Tibial nerve (tissue), 4 donors: Measurements from ENCODE around the gene GRM1.

Experiments
- CTCF ChIP-seq, 5 experiments: fragments of 200-600 bp in 3 of 5; fragments of 450-650 bp in 2 of 5; sonication (generic) in 3 of 5; IDR thresholded peaks; one replicate each; pipeline ENCODE4 v1.5.1; 2016 to 2019; ENCODE audit warnings: antibody characterized with exemption in 5 of 5, mild to moderate bottlenecking in 3 of 5, moderate library complexity in 2 of 5
- EP300 ChIP-seq, 2 donors: sonication (generic); formaldehyde crosslinking; IDR thresholded peaks; one replicate each; pipeline ENCODE4 v1.6.1; 2017; ENCODE audit warnings: antibody characterized with exemption in 2 of 2, mild to moderate bottlenecking in 1 of 2
- POLR2A ChIP-seq, 2 donors: fragments of 450-650 bp; IDR thresholded peaks; one replicate each; pipeline ENCODE4 v1.6.1; 2017; ENCODE audit warnings: antibody characterized with exemption in 2 of 2, mild to moderate bottlenecking in 2 of 2, moderate library complexity in 2 of 2

GRCh38 chr6:146331013-146331412 lies 302.2 kb downstream of the GRM1 start:
- no peak for TF ChIP-seq CTCF (IDR thresholded peaks at IDR 0.05)
- TF ChIP-seq POLR2A (IDR thresholded peaks at IDR 0.05), result no peak
- TF ChIP-seq EP300 (IDR thresholded peaks at IDR 0.05), result no peak
